MCF 10A (cell line): ENCODE data around the gene ZNG1E. TPM values are rescaled to one million over a fixed set of nuclear protein-coding genes. Genes with fewer than 3 reads are reported as not detected.
"Not testable (repeated sequence)": the region's sequence is repeated elsewhere in the genome, so short reads cannot be mapped to it uniquely, and the experiment has no call there.

ENCODE experiments used
- BruUV-seq: library from RNA; stranded (reverse); fragments of 400-500 nt; replicated peaks from 2 replicates; lab custom pipeline; 2021; lab: Mats Ljungman, UMichigan
- CTCF ChIA-PET: fragments of 300-600 bp; sonication (Branson Sonifier 250); formaldehyde crosslinking; extraction: SDS; loops from one replicate; lab custom pipeline; 2021; ENCODE audit warnings: antibody characterized with exemption, inconsistent platforms; lab: Yijun Ruan, JAX
- POLR2A ChIA-PET: fragments of 300-600, 350-650 bp; sonication (Branson Sonifier 250); formaldehyde crosslinking; extraction: SDS; loops from one replicate; lab custom pipeline; 2020; ENCODE audit warnings: antibody characterized with exemption, inconsistent platforms; lab: Yijun Ruan, JAX
- DNase-seq: peaks from one replicate; pipeline ENCODE4 v3.0.0-alpha.2; 2018; ENCODE audit not compliant: unreplicated experiment
- H3K27ac Mint-ChIP-seq: one replicate; pipeline ENCODE4 v1.8.0; 2022; ENCODE audit warnings: mild to moderate bottlenecking, low read depth, mixed read lengths; ENCODE audit not compliant: unreplicated experiment
- H3K27me3 Mint-ChIP-seq: one replicate; pipeline ENCODE4 v1.8.0; 2022; ENCODE audit warnings: mixed read lengths; ENCODE audit not compliant: insufficient read depth, unreplicated experiment
- H3K36me3 Mint-ChIP-seq: one replicate; pipeline ENCODE4 v1.8.0; 2022; ENCODE audit warnings: mild to moderate bottlenecking, moderate library complexity, mixed read lengths; ENCODE audit not compliant: insufficient read depth, unreplicated experiment
- H3K4me1 Mint-ChIP-seq: one replicate; pipeline ENCODE4 v1.8.0; 2022; ENCODE audit warnings: mixed read lengths; ENCODE audit not compliant: insufficient read depth, unreplicated experiment
- H3K4me3 Mint-ChIP-seq: one replicate; pipeline ENCODE4 v1.8.0; 2022; ENCODE audit warnings: mild to moderate bottlenecking, moderate library complexity, mixed read lengths; ENCODE audit not compliant: unreplicated experiment
- H3K9me3 Mint-ChIP-seq: one replicate; pipeline ENCODE4 v1.8.0; 2022; ENCODE audit warnings: mixed read lengths; ENCODE audit not compliant: unreplicated experiment
- intact Hi-C: fragments of 100-400 bp; cut with micrococcal nuclease; formaldehyde crosslinking; loops from 2 replicates; pipeline ENCODE4 v1.14.1; 2022
- total RNA-seq: library from RNA; stranded (reverse); gene quantifications from 2 replicates; pipeline ENCODE4 v1.2.3, GENCODE V29; 2022

The ZNG1E gene
- total RNA-seq, 1 experiment from 2014 or later, result 97.6 TPM

DNA sequence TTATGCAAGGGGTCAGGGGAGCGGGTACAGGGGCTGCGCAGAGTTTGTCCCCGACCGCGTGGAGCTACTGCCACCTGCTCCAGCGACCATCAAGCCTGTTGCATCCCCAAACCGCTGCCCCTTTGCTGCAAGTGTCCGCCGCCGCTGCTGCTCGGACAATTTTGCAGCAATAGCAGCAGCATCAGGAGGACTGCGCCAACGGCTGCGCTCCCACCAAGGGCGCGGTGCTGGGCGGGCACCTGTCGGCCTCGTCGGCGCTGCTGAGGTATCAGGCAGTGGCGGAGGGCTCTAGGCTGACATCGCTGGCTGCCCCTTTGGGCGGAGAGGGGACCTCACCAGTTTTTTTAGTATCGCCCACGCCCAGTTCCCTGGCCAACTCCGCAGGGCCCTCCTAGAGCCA, 62.4 kb downstream of the ZNG1E start:
- CTCF ChIA-PET, H3K27ac Mint-ChIP-seq, H3K27me3 Mint-ChIP-seq, H3K9me3 Mint-ChIP-seq, H3K36me3 Mint-ChIP-seq, DNase-seq, H3K4me3 Mint-ChIP-seq, BruUV-seq, POLR2A ChIA-PET, intact Hi-C loops, H3K4me1 Mint-ChIP-seq: not testable (repeated sequence)

Other genes with a start within 250 kb of the ZNG1E start
- 0.93 and 1.2 TPM in 2 replicates for gene FOXD4L4, start 61.2 kb downstream of the ZNG1E start, total RNA-seq